ENCODE results near the gene CCND1. TPM values are rescaled to one million over a fixed set of nuclear protein-coding genes. Genes with fewer than 3 reads are reported as not detected.

CCND1 gene
- total RNA-seq, 1 donor from 2014 or later: 10.5 TPM

DNA sequence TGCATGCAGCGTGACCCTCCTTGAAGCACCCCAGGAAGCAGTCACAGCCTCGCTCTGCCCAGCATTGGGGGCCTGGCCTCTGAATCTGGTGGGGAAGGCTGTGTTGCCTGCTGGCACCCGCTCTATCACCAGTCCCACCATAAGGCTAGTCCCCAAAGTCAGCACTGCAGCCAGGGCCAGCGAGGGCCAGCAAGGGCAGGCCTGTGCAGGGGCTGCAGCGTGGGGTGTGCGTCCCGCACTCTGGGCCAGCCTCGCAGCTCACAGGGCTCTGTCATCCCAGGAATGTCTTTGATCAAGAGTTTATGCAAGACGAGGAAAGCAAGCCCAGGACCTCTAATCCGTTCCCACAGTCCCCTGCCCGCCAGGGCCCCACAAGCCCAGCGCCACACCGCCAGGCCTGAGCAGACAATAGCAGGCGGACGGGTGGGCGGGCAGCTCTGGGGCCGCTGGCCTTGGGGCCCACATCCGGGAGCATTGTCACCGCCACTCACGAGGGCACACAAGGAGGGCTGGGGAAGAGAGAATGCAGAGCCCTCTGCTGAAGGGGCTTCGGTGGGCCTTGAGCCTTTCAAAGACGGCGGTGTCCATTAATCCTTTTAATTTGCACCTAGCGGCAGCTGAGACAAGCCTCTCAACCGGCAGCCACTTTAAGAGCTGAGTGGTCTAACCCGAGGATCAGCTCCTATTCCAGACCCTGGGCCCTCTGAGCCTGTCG is 17.1 kb downstream of the CCND1 start:
- H3K4me1 Mint-ChIP-seq: no peaks in the 10 kb centered on the region
- ChIA-PET POLR2A (no interaction called here), CTCF (interaction anchor here (1.2 kb wide), 1 partner anchor 11 kb away, joined by 3 read pairs; no protein-coding TSS in a partner anchor)
- no peak overlapping the region for H3K27ac Mint-ChIP-seq
- ATAC-seq (ENCODE audit: low read depth) (no peak), DNase-seq (no peak)
- H3K36me3 Mint-ChIP-seq (ENCODE audit: low read depth): peaks cover 12% of the 10 kb centered on the region
- no peaks in the 10 kb centered on the region for H3K27me3 Mint-ChIP-seq
- TF ChIP-seq CTCF (IDR thresholded peaks at IDR 0.05): no peak
- no peaks in the 10 kb centered on the region for H3K9me3 Mint-ChIP-seq
- intact Hi-C loops (cut with micrococcal nuclease): no loop called here
- H3K4me3 Mint-ChIP-seq: no peak overlapping the region

DNA sequence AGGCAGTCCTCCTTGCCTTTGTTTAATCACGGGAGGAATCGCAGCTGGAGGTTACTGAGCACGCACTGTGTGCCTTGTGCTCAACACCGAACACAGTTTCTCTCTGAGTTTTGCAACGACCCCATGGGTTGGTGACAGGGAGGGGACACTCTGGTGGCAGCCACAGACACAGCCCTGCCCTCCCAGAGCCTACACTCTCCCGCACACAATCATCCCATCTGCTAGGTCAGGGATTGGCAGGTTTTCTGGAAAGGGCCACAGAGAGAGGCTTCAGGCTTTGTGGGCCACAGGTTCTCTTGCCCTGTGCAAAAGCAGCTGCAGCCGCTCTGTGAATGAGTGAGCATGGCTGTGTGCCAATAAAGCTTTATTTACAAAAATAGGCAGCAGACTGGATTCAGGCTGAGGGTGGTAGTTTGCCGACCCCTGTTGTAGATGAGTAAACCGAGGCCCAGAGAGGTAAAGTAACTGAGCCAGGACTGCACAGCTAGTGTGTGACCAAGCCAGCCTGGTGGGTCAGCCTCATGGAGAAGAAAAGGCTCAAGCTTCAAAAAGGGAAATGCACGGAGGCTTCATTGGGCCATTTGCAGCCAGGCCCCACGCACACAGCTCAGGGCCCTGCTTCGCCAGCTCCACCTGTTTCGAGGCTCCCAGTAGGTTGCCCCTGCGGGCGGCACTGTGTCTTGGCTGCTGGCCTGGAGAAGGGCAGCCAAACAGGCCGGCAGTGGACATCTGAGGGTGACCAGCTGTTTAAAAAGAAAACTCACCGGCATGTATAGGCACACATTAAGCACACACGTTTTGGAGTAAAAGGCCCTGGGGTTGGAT is 17.9 kb downstream of the CCND1 start:
- H3K27ac Mint-ChIP-seq: no peak overlapping the region
- H3K9me3 Mint-ChIP-seq: no peaks in the 10 kb centered on the region
- H3K27me3 Mint-ChIP-seq: no peaks in the 10 kb centered on the region
- DNase-seq (no peak), ATAC-seq (ENCODE audit: low read depth) (no peak)
- H3K4me3 Mint-ChIP-seq: no peak overlapping the region
- ChIA-PET CTCF (interaction anchor here (1.2 kb wide), 1 partner anchor 11 kb away, joined by 3 read pairs; no protein-coding TSS in a partner anchor), POLR2A (no interaction called here)
- H3K36me3 Mint-ChIP-seq (ENCODE audit: low read depth): peaks cover 15% of the 10 kb centered on the region
- no peaks in the 10 kb centered on the region for H3K4me1 Mint-ChIP-seq
- intact Hi-C loops (cut with micrococcal nuclease): no loop called here
- no peak for TF ChIP-seq CTCF (IDR thresholded peaks at IDR 0.05)

- no peak overlapping the region for H3K27ac Mint-ChIP-seq
Measured at GRCh38 chr11:69659591-69659990, 18.6 kb downstream of the CCND1 start.

DNA sequence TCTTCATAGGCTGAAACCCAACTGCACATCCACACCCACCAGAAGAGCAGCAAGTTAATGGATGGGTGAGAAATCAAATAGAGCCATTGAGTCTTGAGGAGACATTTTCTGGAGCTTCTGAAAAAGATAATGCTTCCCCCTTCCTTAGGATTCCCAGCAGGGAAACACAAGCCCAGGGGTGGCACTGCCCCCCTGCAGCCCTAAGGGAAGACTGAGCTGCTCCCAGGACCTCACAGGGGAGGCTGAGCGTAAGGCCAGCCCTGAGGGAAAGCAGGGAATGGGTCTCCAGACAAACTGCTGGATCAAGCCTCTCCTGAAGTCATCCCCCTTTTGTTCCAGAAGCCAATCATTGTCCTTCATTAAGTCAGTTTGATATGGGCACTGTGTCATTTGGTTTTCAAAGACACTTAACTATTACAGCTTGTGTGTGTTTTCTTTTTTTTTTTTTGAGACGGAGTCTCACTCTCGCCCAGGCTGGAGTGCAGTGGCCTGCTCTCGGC is 19.1 kb downstream of the CCND1 start:
- Mint-ChIP-seq H3K27ac (no peak overlapping the region), H3K36me3 (ENCODE audit: low read depth) (peaks cover 26% of the 10 kb centered on the region), H3K27me3 (no peaks in the 10 kb centered on the region), H3K9me3 (no peaks in the 10 kb centered on the region), H3K4me3 (no peak overlapping the region), H3K4me1 (no peaks in the 10 kb centered on the region)
- ATAC-seq (ENCODE audit: low read depth) (no peak), DNase-seq (no peak)
- POLR2A ChIA-PET: no interaction called here
- TF ChIP-seq CTCF (IDR thresholded peaks at IDR 0.05): no peak
- CTCF ChIA-PET: no interaction called here
- intact Hi-C loops (cut with micrococcal nuclease): no loop called here

More at GRCh38 chr11:69659591-69659990, 18.6 kb downstream of the CCND1 start:
- H3K4me1 Mint-ChIP-seq: no peaks in the 10 kb centered on the region
- TF ChIP-seq CTCF (IDR thresholded peaks at IDR 0.05): no peak
- H3K27me3 Mint-ChIP-seq: no peaks in the 10 kb centered on the region
- no peaks in the 10 kb centered on the region for H3K9me3 Mint-ChIP-seq
- H3K4me3 Mint-ChIP-seq: no peak overlapping the region
- ATAC-seq (ENCODE audit: low read depth) (no peak), DNase-seq (no peak)
- intact Hi-C loops (cut with micrococcal nuclease): no loop called here
- ChIA-PET CTCF (no interaction called here), POLR2A (no interaction called here)
- peaks cover 22% of the 10 kb centered on the region for H3K36me3 Mint-ChIP-seq (ENCODE audit: low read depth)

DNA sequence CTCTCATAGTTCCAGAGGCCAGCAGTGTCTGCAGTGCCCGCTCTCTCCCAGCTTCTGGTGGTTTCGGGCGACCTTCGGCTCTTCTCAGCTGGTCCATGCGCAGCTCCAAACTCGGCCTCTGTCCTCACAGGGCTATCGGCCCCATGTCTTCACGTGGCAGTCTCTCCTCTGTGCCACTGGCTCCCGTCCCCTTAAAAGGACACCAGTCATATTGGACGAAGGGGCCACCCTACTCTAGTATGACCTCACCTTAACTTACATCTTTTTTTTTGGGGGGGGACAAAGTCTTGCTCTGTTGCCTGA is 20.4 kb downstream of the CCND1 start:
- H3K4me1 Mint-ChIP-seq: no peaks in the 10 kb centered on the region
- DNase-seq (no peak), ATAC-seq (ENCODE audit: low read depth) (no peak)
- no peaks in the 10 kb centered on the region for H3K27me3 Mint-ChIP-seq
- intact Hi-C loops (cut with micrococcal nuclease): no loop called here
- H3K4me3 Mint-ChIP-seq: no peak overlapping the region
- ChIA-PET CTCF (interaction anchor here (1.0 kb wide), 2 partner anchors 9 to 18 kb away, joined by 3 read pairs; no protein-coding TSS in a partner anchor), POLR2A (no interaction called here)
- no peaks in the 10 kb centered on the region for H3K9me3 Mint-ChIP-seq
- H3K36me3 Mint-ChIP-seq (ENCODE audit: low read depth): peaks cover 38% of the 10 kb centered on the region
- no peak for TF ChIP-seq CTCF (IDR thresholded peaks at IDR 0.05)
- H3K27ac Mint-ChIP-seq: no peak overlapping the region

Measured in activated B cell treated with CpG ODN at 0.5 μM for 24 hours (primary cell).